ENCODE results near the gene TAS2R50.
"Not testable (repeated sequence)": the region's sequence is repeated elsewhere in the genome, so short reads cannot be mapped to it uniquely, and the experiment has no call there.

TAS2R50 gene, protein sequence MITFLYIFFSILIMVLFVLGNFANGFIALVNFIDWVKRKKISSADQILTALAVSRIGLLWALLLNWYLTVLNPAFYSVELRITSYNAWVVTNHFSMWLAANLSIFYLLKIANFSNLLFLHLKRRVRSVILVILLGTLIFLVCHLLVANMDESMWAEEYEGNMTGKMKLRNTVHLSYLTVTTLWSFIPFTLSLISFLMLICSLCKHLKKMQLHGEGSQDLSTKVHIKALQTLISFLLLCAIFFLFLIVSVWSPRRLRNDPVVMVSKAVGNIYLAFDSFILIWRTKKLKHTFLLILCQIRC

DNA sequence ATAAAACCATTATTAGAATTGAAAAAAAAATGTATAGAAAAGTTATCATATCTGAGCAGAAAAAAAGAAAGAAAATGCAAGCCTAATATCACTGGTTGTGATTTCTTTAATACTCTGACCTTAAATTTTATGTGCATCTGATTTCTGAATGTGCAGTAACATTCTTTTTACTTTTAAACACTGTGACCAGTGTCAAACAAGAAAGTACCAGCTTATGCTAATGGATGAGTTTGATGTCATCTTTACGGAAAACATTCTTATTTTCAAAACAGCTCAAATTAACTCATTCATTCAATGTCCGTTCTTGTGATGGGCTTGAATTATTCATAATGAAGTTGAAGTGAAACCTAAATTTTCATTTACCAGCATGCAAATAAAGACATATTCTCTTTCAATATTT, at the start of gene TAS2R50:
Gene TAS2R50, minus strand, starts transcription at position 101 of the 400 bp plus-strand sequence. Its CDS starts 52 bp downstream, at position 49.
- DNase-seq, result no peak

DNA sequence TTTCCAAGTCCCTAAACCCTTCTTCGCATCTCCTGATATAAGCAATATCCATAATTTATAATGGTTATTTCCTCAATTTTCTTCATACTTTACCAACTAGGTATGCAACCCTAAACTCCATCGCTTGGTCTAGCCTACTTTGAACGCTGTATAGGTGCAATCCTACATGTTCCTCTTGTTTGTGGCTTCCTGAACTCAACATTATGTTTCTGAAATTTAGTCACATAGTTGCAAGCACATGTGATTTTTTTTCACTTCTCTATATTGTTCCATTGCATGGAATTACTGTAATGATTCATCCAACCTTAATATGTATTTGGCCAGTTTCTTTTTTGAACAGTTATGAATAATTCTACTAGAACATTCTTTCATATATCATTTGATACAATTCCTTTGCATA, 47.2 kb upstream of the TAS2R50 start:
- not testable (repeated sequence) for DNase-seq

DNA sequence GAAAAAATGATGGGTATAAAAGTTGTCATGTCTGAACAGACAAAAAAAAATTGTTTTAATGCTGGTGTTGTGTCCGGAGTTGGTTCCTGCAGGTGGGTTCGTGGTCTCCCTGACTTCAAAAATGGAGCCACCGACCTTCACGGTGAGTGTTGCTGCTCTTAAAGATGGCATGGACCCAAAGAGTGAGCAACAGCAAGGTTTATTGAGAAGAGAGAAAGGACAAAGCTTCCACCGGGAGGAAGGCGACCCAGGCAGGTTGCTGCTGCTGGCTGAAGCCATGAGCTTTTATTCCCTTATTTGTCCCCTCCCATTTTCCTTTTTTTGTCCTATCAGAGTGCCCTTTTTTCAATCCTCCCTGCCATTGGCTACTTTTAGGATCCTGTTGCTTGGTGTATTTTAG, 44.6 kb upstream of the TAS2R50 start, which contains the start of gene TAS2R31:
Gene TAS2R31, minus strand, starts transcription at position 101 of the 400 bp plus-strand sequence. Its CDS starts 72 bp downstream, at position 29.
- no peak for DNase-seq

DNA sequence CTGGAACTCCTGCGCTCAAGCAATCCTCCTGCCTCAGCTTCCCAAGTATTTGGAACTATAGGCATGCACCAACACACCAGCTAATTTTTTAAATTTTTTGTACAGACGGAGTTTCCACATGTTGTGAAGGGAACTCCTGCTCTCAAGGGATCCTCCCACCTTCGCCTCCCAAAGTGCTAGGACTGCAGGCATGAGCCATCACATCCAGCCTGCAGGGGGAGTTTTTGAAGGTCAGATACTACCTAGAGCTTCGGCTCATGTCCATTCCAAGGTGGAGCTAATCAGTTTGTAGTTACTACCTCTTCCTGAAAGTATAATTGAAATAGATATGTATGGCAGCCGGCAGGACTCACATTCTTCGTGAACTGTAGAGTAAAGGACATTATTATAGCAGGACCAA, 39.4 kb upstream of the TAS2R50 start:
- no peak for DNase-seq

DNA sequence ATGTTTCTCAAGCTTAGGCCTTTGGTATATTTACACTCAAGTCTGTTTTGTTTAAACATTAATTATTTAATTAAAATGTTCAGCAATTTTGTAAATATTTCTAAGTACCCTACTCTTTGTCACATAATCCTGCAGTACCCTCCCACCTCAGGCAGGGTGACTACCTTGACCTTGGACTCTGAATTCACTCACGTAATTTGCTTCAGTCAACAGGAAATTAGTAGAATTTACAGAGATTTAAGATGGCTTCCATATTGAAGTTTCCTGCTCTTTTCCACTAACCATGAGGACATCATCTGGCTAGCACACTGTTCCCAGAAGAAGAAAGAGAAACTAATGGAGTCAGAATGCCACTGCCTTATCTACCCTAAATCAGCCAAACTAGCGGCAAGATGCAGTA, 36.7 kb upstream of the TAS2R50 start:
- no peak for DNase-seq

DNA sequence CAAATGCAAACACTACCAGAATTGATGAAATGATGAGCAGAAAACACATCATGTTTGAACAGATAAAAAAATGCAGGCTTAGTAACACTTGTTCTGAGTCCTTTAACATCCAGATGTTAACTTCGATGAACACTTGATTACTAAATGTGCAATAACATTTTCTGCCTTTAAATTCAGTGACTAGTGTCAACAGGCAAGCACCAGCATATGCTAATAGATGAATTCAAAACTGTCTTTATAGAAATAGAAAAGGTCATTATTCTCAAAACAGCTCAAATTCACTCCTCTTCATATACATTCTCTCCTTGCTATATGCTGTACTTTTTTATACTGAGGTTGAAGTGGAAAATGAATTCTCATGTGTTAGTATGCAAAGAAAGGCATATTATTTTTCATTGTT, 35.8 kb upstream of the TAS2R50 start, which contains the start of gene TAS2R19:
Gene TAS2R19, minus strand, starts transcription at position 101 of the 400 bp plus-strand sequence. Its CDS starts 49 bp downstream, at position 52.
- no peak for DNase-seq

DNA sequence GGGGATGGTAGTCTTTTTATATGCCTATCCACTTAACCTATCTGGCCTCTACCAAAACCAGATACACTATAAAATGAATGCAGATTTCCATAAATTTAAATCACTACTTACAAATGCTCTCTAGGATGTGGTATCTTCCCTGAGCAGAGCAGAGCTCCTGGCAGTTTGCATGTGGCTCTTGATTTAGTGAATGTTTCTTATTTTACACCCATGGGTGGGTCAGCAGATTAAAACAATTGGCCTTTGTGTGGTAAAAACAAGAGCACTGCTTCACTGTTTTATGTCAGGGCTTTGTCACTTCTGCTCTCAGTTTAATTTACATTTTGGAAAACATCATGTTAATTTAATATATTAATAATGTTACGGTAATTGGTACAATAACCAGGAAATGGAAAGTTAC, 30.2 kb upstream of the TAS2R50 start:
- DNase-seq, result no peak

DNA sequence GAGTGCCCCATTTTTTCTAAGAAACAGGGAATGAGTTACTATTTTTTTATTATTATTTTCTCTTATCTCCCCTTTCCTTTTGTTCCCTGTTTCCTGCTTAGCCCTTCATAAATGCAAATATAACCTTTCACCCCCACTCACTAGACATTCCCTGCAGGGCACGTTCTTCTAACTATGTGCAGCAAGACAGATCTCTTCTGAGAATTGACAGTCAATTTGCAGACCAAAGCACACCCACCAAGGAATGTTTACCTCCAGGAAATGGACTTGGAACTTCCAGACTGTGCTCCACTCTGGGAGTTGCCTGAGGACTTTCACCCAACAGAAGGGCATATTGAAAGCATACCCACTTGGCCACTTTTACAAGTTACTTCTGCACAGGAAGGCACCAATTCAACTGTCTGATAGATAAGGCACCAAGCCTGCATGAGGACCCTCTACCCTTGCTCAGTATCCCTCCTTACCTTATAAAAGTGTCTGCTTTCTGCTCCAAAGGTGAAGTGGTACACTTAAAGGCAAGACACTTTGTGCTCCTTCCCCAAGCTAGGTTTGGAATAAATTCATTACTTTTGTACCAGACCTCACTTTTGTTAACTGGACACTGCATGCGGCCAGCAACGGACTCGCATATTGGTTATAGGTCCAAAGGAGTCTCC, 29.2 kb upstream of the TAS2R50 start:
- DNase-seq, result no peak

DNA sequence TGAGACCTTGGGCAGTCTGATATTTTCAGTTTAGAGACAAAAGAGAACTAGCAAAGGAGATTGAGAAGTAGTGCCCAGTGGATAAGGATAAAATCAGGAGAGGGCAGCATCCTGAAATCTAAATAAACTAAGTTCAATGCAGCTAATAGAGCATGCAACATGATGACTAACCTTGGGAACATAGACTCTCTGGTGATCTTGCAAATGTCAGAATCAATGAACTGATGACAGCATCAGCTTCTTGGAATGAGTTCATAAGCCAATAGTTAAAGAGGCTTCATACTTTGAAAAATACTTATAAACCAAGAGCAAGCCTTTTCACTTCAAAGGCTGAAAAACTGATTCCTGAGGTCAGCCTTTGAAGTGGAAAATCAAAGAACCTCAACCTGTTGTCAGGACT, 27.5 kb upstream of the TAS2R50 start:
- no peak for DNase-seq

DNA sequence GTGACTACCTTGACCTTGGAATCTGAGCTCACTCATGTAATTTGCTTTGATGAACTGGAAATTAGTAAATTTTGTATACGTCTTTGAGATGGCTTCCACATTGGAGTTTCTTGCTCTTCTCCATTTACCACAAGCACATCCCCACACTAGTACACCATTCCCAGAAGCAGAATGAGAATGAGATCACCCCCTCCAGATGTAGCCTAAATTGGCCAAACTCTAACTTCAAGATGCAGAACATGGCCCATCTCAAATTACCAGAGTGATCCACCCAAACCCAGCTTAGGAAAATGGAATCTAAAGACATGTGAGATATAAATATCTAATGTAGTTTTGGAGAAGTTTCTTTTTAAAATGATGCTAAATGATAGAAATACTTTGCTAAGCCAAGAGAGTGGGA, 20.9 kb upstream of the TAS2R50 start:
- DNase-seq, result no peak

DNA sequence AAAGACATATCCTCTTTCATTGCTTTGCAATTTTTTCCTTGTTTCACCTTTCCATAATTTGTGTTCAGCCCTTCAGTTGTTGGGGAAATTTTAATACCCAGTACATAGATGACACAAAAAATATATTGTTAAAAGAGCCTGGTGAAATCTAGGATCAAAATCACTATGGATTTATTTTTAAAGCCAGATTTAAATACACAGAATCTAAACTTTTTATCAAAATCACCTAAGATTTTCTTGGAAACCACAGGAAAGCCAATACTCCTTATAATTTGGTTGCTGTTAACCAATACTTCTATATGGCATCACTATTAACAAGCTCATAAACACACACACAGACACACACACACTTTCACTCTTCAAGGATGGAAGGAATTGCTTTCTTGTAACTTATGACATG, 11.5 kb upstream of the TAS2R50 start, which contains the start of gene TAS2R20:
Gene TAS2R20, minus strand, starts transcription at position 101 of the 400 bp plus-strand sequence. CDS start 429 bp downstream, outside the sequence.
- DNase-seq, result no peak

DNA sequence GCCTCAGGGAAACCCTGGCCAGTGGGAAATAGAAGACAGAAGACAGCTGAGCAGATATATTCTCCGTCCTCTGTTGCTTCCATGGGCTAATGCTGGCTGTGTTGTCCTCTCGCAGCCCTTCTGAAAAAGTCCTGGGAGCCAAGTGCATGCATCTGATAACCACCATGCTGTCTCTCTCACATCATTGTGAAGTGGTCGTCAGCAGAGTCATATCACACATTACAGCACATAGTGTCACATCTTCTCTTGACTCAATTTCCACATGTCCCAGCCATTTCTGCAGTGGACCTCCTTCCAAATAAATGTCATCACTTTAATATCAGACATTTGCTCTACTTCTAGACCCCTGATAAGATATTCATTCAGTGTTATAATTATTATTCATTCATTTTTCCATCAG, 7.6 kb upstream of the TAS2R50 start:
- DNase-seq, result no peak

DNA sequence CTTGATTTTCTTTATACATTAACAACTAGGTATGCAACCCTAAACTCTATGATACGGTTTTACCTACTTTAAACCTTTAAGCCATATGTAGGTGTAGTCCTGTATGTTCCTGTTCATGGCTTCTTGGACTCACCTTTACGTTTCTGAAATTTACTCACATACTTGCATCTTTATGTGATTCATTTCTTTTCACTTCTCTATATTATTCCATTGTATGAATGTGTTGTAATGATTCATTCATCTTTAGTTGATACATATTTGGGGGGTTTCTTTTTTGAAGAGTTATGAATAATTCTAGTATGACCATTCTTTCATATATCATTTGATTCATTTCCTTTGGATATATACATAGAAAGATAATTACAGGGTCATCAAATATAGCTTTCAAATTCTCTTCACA, 2.4 kb upstream of the TAS2R50 start:
- no peak for DNase-seq

DNA sequence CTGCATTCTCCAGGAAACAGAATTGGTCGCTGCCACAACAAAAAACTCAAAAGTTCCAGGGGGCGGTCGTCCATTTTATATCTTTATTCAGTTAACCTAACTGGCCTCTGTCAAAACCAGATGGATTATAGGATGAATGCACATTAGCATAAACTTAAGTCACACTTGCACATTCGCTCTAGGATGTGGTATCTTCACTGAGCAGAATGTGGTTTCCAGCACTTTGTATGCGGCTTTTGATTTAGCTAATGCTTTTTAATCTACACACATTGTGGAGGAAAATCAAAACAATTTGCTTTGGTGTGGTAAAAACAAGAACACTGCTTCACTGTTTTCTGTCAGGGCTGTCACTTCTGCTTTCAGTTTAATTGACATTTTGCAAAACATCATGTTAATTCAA, 4.5 kb downstream of the TAS2R50 start:
- DNase-seq, result no peak

DNA sequence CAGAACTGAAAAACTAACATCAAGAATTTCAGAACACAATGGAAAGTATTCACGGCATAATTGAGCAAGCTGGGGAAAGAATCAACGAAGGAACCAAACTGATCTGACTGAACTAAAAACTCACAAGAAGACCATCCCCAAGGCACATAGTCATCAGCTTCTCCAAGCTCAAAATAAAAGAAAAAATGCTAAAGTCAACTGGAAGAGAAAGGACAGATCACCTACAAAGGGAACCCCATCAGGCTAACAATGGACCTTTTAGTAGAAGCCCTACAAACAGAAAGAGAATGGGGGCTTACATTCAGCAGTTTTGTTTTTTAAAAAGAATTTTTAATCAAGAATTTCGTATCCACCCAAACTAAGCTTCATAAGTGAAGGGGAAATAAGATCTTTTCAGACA, 11.7 kb downstream of the TAS2R50 start:
- DNase-seq, result no peak

DNA sequence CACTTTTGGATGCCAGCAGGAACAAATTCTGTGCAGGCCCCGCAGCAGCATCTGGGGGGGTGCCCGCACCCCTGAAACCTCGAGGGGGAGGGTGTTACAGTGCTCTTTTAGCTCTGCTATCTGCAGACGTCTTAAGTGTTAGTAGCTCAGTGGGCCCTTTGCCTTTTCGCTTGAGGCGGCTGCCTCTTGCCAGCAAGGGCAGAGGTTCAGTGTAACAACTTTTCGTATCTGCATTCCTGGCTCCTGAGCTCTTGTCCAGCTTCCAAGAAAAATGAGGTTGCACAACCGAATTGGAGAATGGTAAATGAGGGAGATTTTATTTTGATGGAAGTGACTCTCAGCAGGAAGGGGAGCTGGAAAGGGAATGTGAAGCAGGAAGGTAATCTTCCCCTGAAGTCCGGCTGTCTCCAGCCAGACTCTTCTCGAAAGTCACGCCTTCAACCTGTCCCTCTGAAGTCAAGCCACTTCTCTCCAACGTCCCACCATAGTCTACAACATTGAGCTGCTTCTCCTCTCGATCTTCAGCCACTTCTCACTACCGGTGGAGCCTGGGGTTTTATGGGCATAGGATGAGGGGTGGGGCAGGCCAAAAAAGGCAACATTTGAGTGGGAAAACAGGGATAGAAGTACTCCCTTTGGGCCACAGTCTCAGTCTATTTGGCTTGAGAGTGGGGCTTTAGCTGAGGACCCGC, 17.8 kb downstream of the TAS2R50 start:
- no peak for DNase-seq

DNA sequence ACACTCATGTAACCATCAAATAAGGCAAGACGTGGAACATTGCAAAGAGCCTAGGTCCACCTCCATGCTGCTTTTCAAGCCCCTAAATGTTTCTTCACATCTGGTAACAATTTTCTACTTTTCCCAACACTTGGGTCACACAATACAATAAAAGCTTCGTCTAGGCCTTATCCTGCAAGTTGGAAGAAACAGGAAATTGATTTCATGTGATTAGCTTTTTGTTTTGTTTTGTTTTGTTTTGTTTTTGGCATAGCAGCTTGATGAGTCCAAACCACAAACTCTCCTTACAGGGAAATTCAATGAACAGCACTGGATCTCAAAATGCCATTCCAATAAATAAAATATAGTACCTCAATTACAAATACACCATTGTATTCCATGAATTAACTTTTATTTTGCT, 19.3 kb downstream of the TAS2R50 start:
- DNase-seq, result no peak

DNA sequence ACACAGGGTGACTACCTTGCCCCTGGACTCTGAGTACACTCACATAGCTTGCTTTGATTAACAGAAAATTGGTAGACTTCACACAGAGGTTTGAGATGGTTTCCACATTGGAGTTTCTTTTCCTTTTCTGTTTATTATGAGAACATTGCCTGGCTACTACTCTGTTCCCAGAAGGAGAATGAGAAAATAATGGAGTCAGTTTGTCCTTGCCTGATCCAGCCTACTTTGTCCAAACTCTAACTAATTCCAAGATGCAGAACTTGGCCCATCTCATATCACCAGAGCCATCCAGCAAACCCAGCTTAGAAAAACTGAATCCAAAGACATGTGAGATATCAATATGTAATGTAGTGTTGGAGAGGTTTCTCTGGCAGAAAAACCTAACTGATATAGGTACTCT, 20.4 kb downstream of the TAS2R50 start:
- no peak for DNase-seq

DNA sequence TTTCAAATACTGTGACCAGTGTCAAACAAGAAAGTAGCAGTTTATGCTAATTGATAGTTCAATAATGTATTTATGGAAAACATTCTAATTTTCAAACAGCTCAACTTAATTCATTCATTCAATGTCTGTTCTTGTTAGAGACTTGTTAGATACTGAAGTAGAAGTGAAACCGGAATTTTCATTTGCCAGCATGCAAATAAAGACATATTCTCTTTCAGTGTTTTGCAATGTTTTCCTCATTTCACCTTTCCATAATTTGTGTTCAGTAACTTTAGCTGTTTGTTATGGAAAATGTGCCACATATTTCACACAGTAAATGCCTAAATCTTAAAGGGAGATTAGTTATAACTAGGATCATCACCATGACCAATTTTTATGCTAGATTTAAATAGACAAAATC, 21.2 kb downstream of the TAS2R50 start:
- no peak for DNase-seq

DNA sequence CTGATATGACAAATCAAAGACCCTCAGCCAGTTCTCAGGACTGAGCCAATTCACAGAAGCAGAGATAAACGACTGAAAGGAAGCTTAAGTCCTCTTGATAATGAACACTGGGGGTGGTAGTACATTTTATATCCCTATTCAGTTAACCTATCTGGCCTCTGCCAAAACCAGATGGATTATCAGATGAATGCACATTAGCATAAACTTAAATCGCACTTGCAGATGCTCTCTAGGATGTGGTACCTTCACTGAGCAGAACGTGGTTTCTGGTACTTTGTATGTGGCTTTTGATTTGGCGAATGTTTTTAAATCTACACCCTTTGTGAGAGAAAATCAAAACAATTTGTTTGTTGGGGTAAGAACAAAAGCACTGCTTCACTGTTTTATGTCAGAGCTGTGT, 26.5 kb downstream of the TAS2R50 start:
- DNase-seq, result no peak

DNA sequence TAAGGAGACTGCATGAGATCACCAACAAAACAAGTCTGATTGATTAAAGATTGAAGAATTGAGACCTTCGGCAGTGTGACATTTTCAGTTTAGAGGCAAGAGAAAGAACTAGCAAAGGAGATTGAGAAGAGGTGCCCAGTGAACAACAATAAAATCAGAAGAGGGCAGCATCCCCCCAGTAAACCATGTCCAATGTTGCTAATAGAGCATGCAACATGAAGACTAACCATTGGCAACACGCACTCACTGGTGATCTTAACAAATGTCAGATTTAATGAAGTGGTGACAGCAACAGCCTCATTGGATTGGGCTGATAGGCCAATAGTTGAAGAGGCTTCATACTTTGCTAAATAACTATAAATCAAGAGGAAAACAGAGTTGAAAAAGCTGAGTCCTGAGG, 26.9 kb downstream of the TAS2R50 start:
- no peak for DNase-seq

DNA sequence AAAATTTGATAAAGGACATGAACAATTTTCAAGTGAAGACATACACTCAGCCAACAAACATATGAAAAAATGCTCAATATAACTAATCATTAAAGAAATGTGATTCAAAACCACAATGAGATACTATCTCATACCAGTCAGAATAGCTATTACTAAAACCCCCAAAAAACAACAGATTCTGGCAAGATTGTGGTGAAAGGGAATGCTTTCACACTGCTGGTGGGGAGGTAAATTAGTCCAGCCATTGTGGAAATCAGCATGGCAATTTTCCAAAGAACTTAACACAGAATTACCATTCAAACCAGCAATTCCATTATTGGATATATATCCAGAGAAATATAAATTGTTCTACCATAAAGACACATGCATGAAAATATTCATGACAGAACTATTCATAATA, 29.0 kb downstream of the TAS2R50 start:
- no peak for DNase-seq

DNA sequence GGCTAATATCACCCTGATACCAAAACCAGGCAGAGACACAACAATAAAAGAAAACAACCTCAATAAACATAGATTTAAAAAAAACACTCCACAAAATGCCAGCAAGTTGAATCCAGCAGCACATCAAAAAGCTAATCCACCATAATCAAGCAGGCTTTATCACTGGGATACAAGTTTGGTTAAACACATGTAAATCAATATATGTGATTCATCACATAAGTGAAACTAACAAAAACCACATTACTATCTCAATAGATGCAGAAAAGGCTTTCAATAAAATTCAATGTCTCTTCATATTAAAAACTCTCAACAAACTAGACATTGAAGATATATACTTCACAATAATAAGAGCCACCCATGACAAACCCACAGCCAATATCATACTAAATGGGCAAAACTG, 30.6 kb downstream of the TAS2R50 start:
- DNase-seq, result no peak

DNA sequence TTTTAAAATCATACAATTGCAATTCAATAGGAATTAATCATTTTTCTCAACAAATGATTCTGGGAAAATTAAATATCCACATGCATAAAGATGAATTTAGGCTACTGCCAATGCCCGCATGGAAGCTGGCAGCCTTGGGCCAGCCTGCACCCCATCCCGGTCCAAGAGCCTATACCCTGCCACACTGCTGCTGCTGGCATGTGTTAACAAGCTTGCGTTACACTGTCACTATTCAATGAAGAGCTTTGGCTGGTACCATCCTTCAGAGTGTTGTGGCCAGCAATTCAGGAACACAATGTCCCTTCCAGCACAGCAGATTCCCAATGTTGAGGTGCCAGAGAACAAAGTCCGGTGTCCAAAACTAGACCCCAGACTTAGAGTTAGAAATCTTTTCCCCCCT, 34.1 kb downstream of the TAS2R50 start:
- DNase-seq, result no peak
